ENCODE data around the gene C2orf80.
"Not testable (repeated sequence)": the region's sequence is repeated elsewhere in the genome, so short reads cannot be mapped to it uniquely, and the experiment has no call there.

Gene C2orf80

GRCh38 chr2:208147759-208148158, 42.1 kb downstream of the C2orf80 start:
- H3K4me3 ChIP-seq (ENCODE audit: low read depth, low read length), result no peak overlapping the region
- H3K9ac ChIP-seq (ENCODE audit: low read length), result no peak overlapping the region
- no peak overlapping the region for H3K27ac ChIP-seq (ENCODE audit: low read depth, low read length)
- H3K27me3 ChIP-seq (ENCODE audit: control insufficient read depth, insufficient read depth, low read length), result no peaks in the 10 kb centered on the region
- H3K36me3 ChIP-seq (ENCODE audit: control insufficient read depth, insufficient read depth, low read length), result no peaks in the 10 kb centered on the region
- H3K9me3 ChIP-seq (ENCODE audit: control insufficient read depth, insufficient read depth, low read depth, low read length), result peaks cover 14% of the 10 kb centered on the region; the same call in 1 of the 2 replicates
- H3K4me1 ChIP-seq (ENCODE audit: control insufficient read depth, insufficient read depth, low read length), result peaks cover 11% of the 10 kb centered on the region

GRCh38 chr2:208147008-208147407, 42.8 kb downstream of the C2orf80 start:
- H3K36me3 ChIP-seq (ENCODE audit: control insufficient read depth, insufficient read depth, low read length), result no peaks in the 10 kb centered on the region
- no peaks in the 10 kb centered on the region for H3K27me3 ChIP-seq (ENCODE audit: control insufficient read depth, insufficient read depth, low read length)
- no peak overlapping the region for H3K27ac ChIP-seq (ENCODE audit: low read depth, low read length)
- no peak overlapping the region for H3K4me3 ChIP-seq (ENCODE audit: low read depth, low read length)
- peaks cover 13% of the 10 kb centered on the region; the same call in 1 of the 2 replicates for H3K9me3 ChIP-seq (ENCODE audit: control insufficient read depth, insufficient read depth, low read depth, low read length)
- peaks cover 18% of the 10 kb centered on the region for H3K4me1 ChIP-seq (ENCODE audit: control insufficient read depth, insufficient read depth, low read length)
- H3K9ac ChIP-seq (ENCODE audit: low read length), result no peak overlapping the region

GRCh38 chr2:208146006-208146405, 43.8 kb downstream of the C2orf80 start, which contains the start of gene CRYGB:
TSS of gene CRYGB (minus strand) at chr2:208146158. CDS start at chr2:208146120, 38 bp downstream.
- no peak within 1 kb of the TSS for H3K4me3 ChIP-seq (ENCODE audit: low read depth, low read length)
- peaks cover 19% of the 10 kb centered on the region for H3K4me1 ChIP-seq (ENCODE audit: control insufficient read depth, insufficient read depth, low read length)
- peaks cover 5% of the 10 kb centered on the region; the same call in 1 of the 2 replicates for H3K9me3 ChIP-seq (ENCODE audit: control insufficient read depth, insufficient read depth, low read depth, low read length)
- H3K9ac ChIP-seq (ENCODE audit: low read length), result no peak within 1 kb of the TSS
- H3K27me3 ChIP-seq (ENCODE audit: control insufficient read depth, insufficient read depth, low read length), result no peaks in the 10 kb centered on the region
- H3K27ac ChIP-seq (ENCODE audit: low read depth, low read length), result no peak within 1 kb of the TSS
- H3K36me3 ChIP-seq (ENCODE audit: control insufficient read depth, insufficient read depth, low read length), result no peaks in the 10 kb centered on the region

- Histone ChIP-seq H3K36me3 (ENCODE audit: control insufficient read depth, insufficient read depth, low read length) (no peaks in the 10 kb centered on the region), H3K4me1 (ENCODE audit: control insufficient read depth, insufficient read depth, low read length) (peaks cover 19% of the 10 kb centered on the region), H3K9me3 (ENCODE audit: control insufficient read depth, insufficient read depth, low read depth, low read length) (peaks cover 18% of the 10 kb centered on the region), H3K27me3 (ENCODE audit: control insufficient read depth, insufficient read depth, low read length) (no peaks in the 10 kb centered on the region), H3K9ac (ENCODE audit: low read length) (peak overlapping the region; percentile 82), H3K4me3 (ENCODE audit: low read depth, low read length) (peak overlapping the region; percentile 25; the same call in 1 of the 2 replicates), H3K27ac (ENCODE audit: low read depth, low read length) (peak overlapping the region; percentile 91)
Observed at GRCh38 chr2:208142925-208143799, 46.7 kb downstream of the C2orf80 start.

- peak overlapping the region; percentile 91 for H3K27ac ChIP-seq (ENCODE audit: low read depth, low read length)
- no peaks in the 10 kb centered on the region for H3K36me3 ChIP-seq (ENCODE audit: control insufficient read depth, insufficient read depth, low read length)
- peak overlapping the region; percentile 82 for H3K9ac ChIP-seq (ENCODE audit: low read length)
- H3K4me3 ChIP-seq (ENCODE audit: low read depth, low read length), result peak overlapping the region; percentile 25; the same call in 1 of the 2 replicates
- no peaks in the 10 kb centered on the region for H3K27me3 ChIP-seq (ENCODE audit: control insufficient read depth, insufficient read depth, low read length)
- peaks cover 19% of the 10 kb centered on the region for H3K4me1 ChIP-seq (ENCODE audit: control insufficient read depth, insufficient read depth, low read length)
- peaks cover 26% of the 10 kb centered on the region for H3K9me3 ChIP-seq (ENCODE audit: control insufficient read depth, insufficient read depth, low read depth, low read length)
Observed at GRCh38 chr2:208142240-208142924, 47.4 kb downstream of the C2orf80 start.

GRCh38 chr2:208139447-208139846, 50.4 kb downstream of the C2orf80 start:
- Histone ChIP-seq H3K27ac (ENCODE audit: low read depth, low read length) (no peak overlapping the region), H3K9ac (ENCODE audit: low read length) (no peak overlapping the region), H3K4me3 (ENCODE audit: low read depth, low read length) (no peak overlapping the region), H3K4me1 (ENCODE audit: control insufficient read depth, insufficient read depth, low read length) (peaks cover 13% of the 10 kb centered on the region), H3K36me3 (ENCODE audit: control insufficient read depth, insufficient read depth, low read length) (no peaks in the 10 kb centered on the region), H3K27me3 (ENCODE audit: control insufficient read depth, insufficient read depth, low read length) (no peaks in the 10 kb centered on the region), H3K9me3 (ENCODE audit: control insufficient read depth, insufficient read depth, low read depth, low read length) (peaks cover 33% of the 10 kb centered on the region)

GRCh38 chr2:208138334-208138733, 51.5 kb downstream of the C2orf80 start:
- H3K4me3 ChIP-seq (ENCODE audit: low read depth, low read length); H3K27ac ChIP-seq (ENCODE audit: low read depth, low read length); H3K27me3 ChIP-seq (ENCODE audit: control insufficient read depth, insufficient read depth, low read length); H3K36me3 ChIP-seq (ENCODE audit: control insufficient read depth, insufficient read depth, low read length); H3K9ac ChIP-seq (ENCODE audit: low read length): not testable (repeated sequence)
- Histone ChIP-seq H3K9me3 (ENCODE audit: control insufficient read depth, insufficient read depth, low read depth, low read length) (peaks cover 30% of the 10 kb centered on the region), H3K4me1 (ENCODE audit: control insufficient read depth, insufficient read depth, low read length) (peaks cover 13% of the 10 kb centered on the region)

- Histone ChIP-seq H3K36me3 (ENCODE audit: control insufficient read depth, insufficient read depth, low read length) (no peaks in the 10 kb centered on the region), H3K27ac (ENCODE audit: low read depth, low read length) (no peak overlapping the region), H3K9me3 (ENCODE audit: control insufficient read depth, insufficient read depth, low read depth, low read length) (peaks cover 30% of the 10 kb centered on the region), H3K4me3 (ENCODE audit: low read depth, low read length) (no peak overlapping the region), H3K9ac (ENCODE audit: low read length) (no peak overlapping the region), H3K4me1 (ENCODE audit: control insufficient read depth, insufficient read depth, low read length) (no peaks in the 10 kb centered on the region), H3K27me3 (ENCODE audit: control insufficient read depth, insufficient read depth, low read length) (no peaks in the 10 kb centered on the region)
Observed at GRCh38 chr2:208136716-208137094, 53.1 kb downstream of the C2orf80 start.

GRCh38 chr2:208135794-208136715, 53.8 kb downstream of the C2orf80 start:
- H3K27ac ChIP-seq (ENCODE audit: low read depth, low read length), result no peak overlapping the region
- no peak overlapping the region for H3K4me3 ChIP-seq (ENCODE audit: low read depth, low read length)
- H3K9ac ChIP-seq (ENCODE audit: low read length), result no peak overlapping the region
- no peaks in the 10 kb centered on the region for H3K4me1 ChIP-seq (ENCODE audit: control insufficient read depth, insufficient read depth, low read length)
- no peaks in the 10 kb centered on the region for H3K36me3 ChIP-seq (ENCODE audit: control insufficient read depth, insufficient read depth, low read length)
- no peaks in the 10 kb centered on the region for H3K27me3 ChIP-seq (ENCODE audit: control insufficient read depth, insufficient read depth, low read length)
- peaks cover 30% of the 10 kb centered on the region for H3K9me3 ChIP-seq (ENCODE audit: control insufficient read depth, insufficient read depth, low read depth, low read length)

- H3K9me3 ChIP-seq (ENCODE audit: control insufficient read depth, insufficient read depth, low read depth, low read length), result peaks cover 30% of the 10 kb centered on the region
- H3K27ac ChIP-seq (ENCODE audit: low read depth, low read length), result no peak overlapping the region
- H3K27me3 ChIP-seq (ENCODE audit: control insufficient read depth, insufficient read depth, low read length), result no peaks in the 10 kb centered on the region
- no peaks in the 10 kb centered on the region for H3K36me3 ChIP-seq (ENCODE audit: control insufficient read depth, insufficient read depth, low read length)
- no peaks in the 10 kb centered on the region for H3K4me1 ChIP-seq (ENCODE audit: control insufficient read depth, insufficient read depth, low read length)
- H3K9ac ChIP-seq (ENCODE audit: low read length), result no peak overlapping the region
- no peak overlapping the region for H3K4me3 ChIP-seq (ENCODE audit: low read depth, low read length)
Observed at GRCh38 chr2:208134928-208135586, 54.8 kb downstream of the C2orf80 start.

Measured in HUES6 (cell line).